Erythroblast (primary cell): Measurements from ENCODE around the gene APLP1.

ENCODE experiments used
- DNase-seq, 2 experiments: peaks; one replicate each; lab custom pipeline; 2025; lab: John Stamatoyannopoulos, UW
- GATA1 ChIP-seq: IDR thresholded peaks from 2 replicates; pipeline ENCODE4 v1.6.1; 2011; ENCODE audit warnings: low read depth, mild to moderate bottlenecking, control low read depth, low read length, moderate library complexity
- POLR2A ChIP-seq: IDR thresholded peaks from 2 replicates; pipeline ENCODE4 v1.6.1; 2011; ENCODE audit warnings: mild to moderate bottlenecking, low read length

The APLP1 gene

DNA sequence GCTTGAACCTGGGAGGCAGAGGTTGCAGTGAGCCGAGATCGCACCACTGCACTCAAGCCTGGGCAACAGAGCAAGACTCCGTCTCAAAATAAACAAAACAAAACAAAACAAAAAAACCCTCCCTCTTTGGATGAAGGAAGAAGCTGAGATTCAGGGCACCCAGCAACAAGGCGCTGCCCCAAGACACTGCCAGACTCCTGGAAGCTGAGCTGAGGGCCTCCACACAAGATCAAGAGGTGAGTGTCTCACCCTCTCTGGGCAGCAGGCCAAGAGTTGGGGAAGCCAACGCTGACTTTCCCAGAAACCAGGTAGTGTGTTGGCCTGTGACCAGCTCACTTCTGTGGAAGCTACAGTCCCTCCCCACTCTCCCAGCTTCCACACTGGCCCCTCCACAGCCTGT lies 43.4 kb downstream of the APLP1 start:
- DNase-seq, result no peak
- no peak for TF ChIP-seq GATA1
- TF ChIP-seq POLR2A, result no peak

DNA sequence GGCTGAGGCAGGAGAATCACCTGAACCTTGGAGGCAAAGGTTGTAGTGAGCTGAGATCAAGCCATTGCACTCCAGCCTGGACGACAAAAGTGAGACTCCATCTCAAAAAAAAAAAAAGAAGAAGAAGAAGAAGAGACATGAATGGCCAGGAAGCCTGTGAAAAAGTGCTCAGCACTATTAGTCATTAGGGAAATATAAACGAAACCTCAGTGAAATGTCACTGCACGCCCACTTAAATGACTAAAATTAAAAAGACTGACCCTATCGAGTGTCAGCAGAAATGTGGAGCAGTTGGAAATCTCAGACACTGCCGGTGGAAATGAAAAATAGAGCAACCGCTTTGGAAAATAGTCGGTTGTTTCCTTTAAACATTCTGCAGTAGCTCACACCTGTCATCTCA lies 45.2 kb downstream of the APLP1 start:
- no peak for DNase-seq
- TF ChIP-seq GATA1 (no peak), POLR2A (no peak)

GRCh38 chr19:35915443-35915842 lies 47.1 kb downstream of the APLP1 start:
- DNase-seq, result no peak
- TF ChIP-seq GATA1, result no peak

DNA sequence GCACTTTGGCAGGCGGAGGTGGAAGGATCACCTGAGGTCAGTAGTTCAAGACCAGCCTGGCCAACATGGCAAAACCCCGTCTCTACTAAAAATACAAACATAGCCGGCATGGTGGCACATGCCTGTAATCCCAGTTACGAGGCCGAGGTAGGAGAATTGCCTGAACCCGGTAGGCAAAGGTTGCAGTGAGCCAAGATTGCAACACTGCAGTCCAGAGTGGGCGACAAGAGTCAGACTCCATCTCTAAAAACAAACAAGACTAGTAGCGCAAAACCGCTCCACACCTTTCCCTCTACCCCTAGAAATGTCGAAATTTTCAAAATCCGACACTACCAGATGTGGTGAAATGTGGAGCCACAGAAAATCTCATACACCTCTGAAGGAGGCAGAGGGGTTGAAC lies 50.9 kb downstream of the APLP1 start:
- TF ChIP-seq GATA1, result no peak

GRCh38 chr19:35921012-35921411 lies 52.6 kb downstream of the APLP1 start:
- TF ChIP-seq GATA1, result no peak
- TF ChIP-seq POLR2A, result no peak
- no peak for DNase-seq

More for the DNA sequence above, 50.9 kb downstream of the APLP1 start:
- no peak for DNase-seq

DNA sequence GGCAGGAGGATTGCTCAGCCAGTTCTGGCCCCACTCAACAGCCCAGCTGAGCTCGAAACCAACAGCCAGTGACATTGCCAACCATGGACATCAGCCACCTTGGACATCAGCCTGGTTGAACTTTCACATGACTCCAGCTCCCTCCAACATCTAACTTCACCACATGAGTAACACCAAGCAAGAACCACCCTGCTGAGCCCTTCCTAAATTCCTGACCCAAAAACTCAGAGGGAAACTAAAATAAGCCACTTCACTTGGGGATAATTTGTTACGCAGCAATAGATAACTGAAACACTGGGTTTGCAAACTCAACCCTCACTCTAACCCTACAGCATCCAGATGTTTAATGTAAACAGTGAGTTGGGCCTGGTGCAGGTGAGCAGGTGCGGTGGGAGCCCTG lies 57.1 kb downstream of the APLP1 start:
- DNase-seq, result no peak
- TF ChIP-seq GATA1, result no peak
- no peak for TF ChIP-seq POLR2A

- no peak for TF ChIP-seq POLR2A
- no peak for TF ChIP-seq GATA1
- no peak for DNase-seq
These were observed 60.1 kb downstream of the APLP1 start for GRCh38 chr19:35928507-35928906.
